ENCODE measurements around the gene FOXC2. TPM values are rescaled to one million over a fixed set of nuclear protein-coding genes. Genes with fewer than 3 reads are reported as not detected.

Gene FOXC2
- polyA plus RNA-seq, 1 of the 3 experiments (the other 2 are of a cell fraction) = 1.3 TPM

DNA sequence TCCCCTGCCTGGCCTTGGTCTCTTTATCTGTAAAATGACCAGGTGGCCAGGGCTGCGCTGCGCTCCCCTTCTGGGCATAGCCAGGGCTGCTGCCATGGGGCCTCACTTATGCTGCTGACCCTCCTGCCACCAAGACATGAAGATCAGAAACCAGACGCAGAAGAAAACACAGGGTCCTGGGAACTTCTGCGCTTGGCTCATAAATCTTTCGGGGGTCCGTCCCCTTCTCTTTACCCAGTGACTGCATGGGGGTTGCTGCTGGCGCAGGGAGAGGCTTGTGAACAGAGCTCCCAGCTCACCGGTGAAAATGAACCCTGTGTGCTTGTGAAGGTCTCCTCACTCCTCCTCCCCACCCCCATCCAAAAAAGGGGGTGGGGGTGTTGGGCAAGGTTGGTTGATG, 6.0 kb downstream of the FOXC2 start:
- H3K27ac ChIP-seq (ENCODE audit: low read depth in 2 of 2, low read length in 1 of 2) = peak overlapping the region in 1 of 2 experiments; percentile 96; a peak in 1 of 4 replicates
- no peak for DNase-seq
- H3K4me3 ChIP-seq (ENCODE audit: low read depth in 2 of 2, low read length in 1 of 2) = 0 out of 4 replicates have a peak overlapping the region, but pooled peaks of 1 of the 2 experiments have one; percentile 93
- H3K9me3 ChIP-seq = no peaks in the 10 kb centered on the region
- TF ChIP-seq EZH2phosphoT487 (IDR thresholded peaks at IDR 0.05; ENCODE audit: borderline replicate concordance, low read depth) (no peak), NFIC (IDR thresholded peaks at IDR 0.05; ENCODE audit: borderline replicate concordance) (no peak), PBX3 (IDR thresholded peaks at IDR 0.05) (no peak), FOXJ3 (CRISPR knock-in tag; IDR thresholded peaks at IDR 0.05) (no peak), RAD21 (IDR thresholded peaks at IDR 0.05; ENCODE audit: low read length) (no peak), NRF1 (IDR thresholded peaks at IDR 0.05; ENCODE audit: low read depth, low read length) (no peak), RXRA (IDR thresholded peaks at IDR 0.05; ENCODE audit: borderline replicate concordance, low read depth) (no peak)
- H3K4me1 ChIP-seq (ENCODE audit: control insufficient read depth in 1 of 2, insufficient read depth in 2 of 2, low read depth in 1 of 2, low read length in 1 of 2) = peaks cover 0 to 31% of the 10 kb centered on the region in 2 experiments; a peak in 2 of 4 replicates
- H3F3A ChIP-seq (replicated peaks; ENCODE audit: insufficient read depth) = peaks cover 34% of the 10 kb centered on the region
- H3K4me2 ChIP-seq = peak overlapping the region; percentile 77
- ChIA-PET CTCF (interaction anchor here (1.3 to 3.1 kb wide), 2 partner anchors 8 to 706 kb away, joined by 4 to 17 read pairs; no protein-coding TSS in a partner anchor), POLR2A (no interaction called here)
- no peaks in the 10 kb centered on the region for H3K9me2 ChIP-seq
- H4K20me1 ChIP-seq (ENCODE audit: insufficient read depth) = peaks cover 16% of the 10 kb centered on the region; the same call in 1 of the 2 replicates
- 0 out of 2 replicates have a peak overlapping the region, but pooled peaks have one; percentile 5 for H3K9ac ChIP-seq
- 59% methylated on average over 3 of the region's 8 CpGs for whole genome bisulfite sequencing (ENCODE audit: low lambda C conversion rate)
- peaks cover 0 to 21% of the 10 kb centered on the region in 2 experiments for H3K36me3 ChIP-seq (replicated peaks in 1 of 2; ENCODE audit: control insufficient read depth in 1 of 2, insufficient read depth in 2 of 2, low read length in 1 of 2)
- H3K27me3 ChIP-seq (ENCODE audit: insufficient read depth) = no peaks in the 10 kb centered on the region
- no peak overlapping the region for H2AFZ ChIP-seq (ENCODE audit: low read depth)
- H3K79me2 ChIP-seq (ENCODE audit: insufficient read depth) = peaks cover 94% of the 10 kb centered on the region

DNA sequence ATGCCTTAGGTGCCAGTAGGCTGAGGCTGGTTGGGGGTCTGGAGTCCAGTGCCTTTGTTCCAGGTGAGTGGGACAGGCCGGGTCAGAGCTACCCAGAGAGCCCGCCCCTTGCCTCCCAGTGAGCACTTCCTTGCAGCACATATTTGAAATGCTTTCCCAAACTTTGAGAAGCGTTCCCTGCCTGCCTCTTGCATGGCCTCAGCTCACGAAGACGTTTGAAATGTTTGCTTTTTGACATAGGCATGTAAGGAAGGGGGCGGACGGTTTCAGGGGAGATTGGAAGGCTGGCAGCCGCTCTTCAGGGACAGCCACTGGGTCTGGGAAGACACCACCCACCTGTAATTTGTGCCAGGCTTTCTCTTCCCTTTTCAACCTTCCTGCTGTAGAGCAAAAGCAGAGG, 6.6 kb downstream of the FOXC2 start:
- ChIA-PET CTCF (interaction anchor here (1.3 to 3.1 kb wide), 2 partner anchors 9 to 705 kb away, joined by 4 to 17 read pairs; no protein-coding TSS in a partner anchor), POLR2A (no interaction called here)
- Histone ChIP-seq H3K9me2 (no peaks in the 10 kb centered on the region), H3F3A (replicated peaks; ENCODE audit: insufficient read depth) (peaks cover 38% of the 10 kb centered on the region), H3K4me2 (peak overlapping the region; percentile 77), H2AFZ (ENCODE audit: low read depth) (no peak overlapping the region), H4K20me1 (ENCODE audit: insufficient read depth) (peaks cover 16% of the 10 kb centered on the region; the same call in 1 of the 2 replicates), H3K4me3 (ENCODE audit: low read depth in 2 of 2, low read length in 1 of 2) (no peak overlapping the region), H3K4me1 (ENCODE audit: control insufficient read depth in 1 of 2, insufficient read depth in 2 of 2, low read depth in 1 of 2, low read length in 1 of 2) (peaks cover 0 to 31% of the 10 kb centered on the region in 2 experiments; a peak in 2 of 4 replicates), H3K9me3 (no peaks in the 10 kb centered on the region), H3K27me3 (ENCODE audit: insufficient read depth) (no peaks in the 10 kb centered on the region), H3K36me3 (replicated peaks in 1 of 2; ENCODE audit: control insufficient read depth in 1 of 2, insufficient read depth in 2 of 2, low read length in 1 of 2) (peaks cover 0 to 21% of the 10 kb centered on the region in 2 experiments), H3K79me2 (ENCODE audit: insufficient read depth) (peaks cover 95% of the 10 kb centered on the region), H3K9ac (no peak overlapping the region), H3K27ac (ENCODE audit: low read depth in 2 of 2, low read length in 1 of 2) (peak overlapping the region in 1 of 2 experiments; percentile 96; a peak in 1 of 4 replicates)
- no peak for TF ChIP-seq EP300 (IDR thresholded peaks at IDR 0.05; ENCODE audit: borderline replicate concordance in 1 of 2, low read depth in 1 of 2, low read length in 1 of 2)
- DNase-seq = no peak
- whole genome bisulfite sequencing (ENCODE audit: low lambda C conversion rate) = 36% methylated on average over 8 of the region's 8 CpGs

Data from SK-N-SH (cell line).